SK-N-SH treated with all-trans-retinoic acid at 6 μM for 48 hours (cell line): ENCODE data around the gene STK11IP.

Source experiments
- ATAC-seq: fragments of 200-7000 bp; cut with Tn5 transposase; 3 replicates; pipeline ENCODE4 v1.9.1; 2020; ENCODE audit warnings: mild to moderate bottlenecking, moderate library complexity
- ARNTL ChIP-seq: fragments of 450-650 bp; formaldehyde crosslinking; IDR thresholded peaks from 2 replicates; pipeline ENCODE4 v1.5.0; 2020; ENCODE audit warnings: low read depth, mild to moderate bottlenecking, moderate library complexity, borderline replicate concordance
- BACH2 ChIP-seq: fragments of 250-450 bp; sonication (Bioruptor Pico); IDR thresholded peaks from 2 replicates; pipeline ENCODE4 v1.9.0; 2021; ENCODE audit warnings: mild to moderate bottlenecking, borderline replicate concordance
- CREB5 ChIP-seq: fragments of 250-450 bp; sonication (Bioruptor Pico); IDR thresholded peaks from 2 replicates; pipeline ENCODE4 v1.5.1; 2020; ENCODE audit warnings: low read depth, mild to moderate bottlenecking, moderate library complexity
- CSDC2 ChIP-seq: fragments of 250-450 bp; sonication (Bioruptor Pico); IDR thresholded peaks from 2 replicates; pipeline ENCODE4 v1.5.0; 2020; ENCODE audit warnings: mild to moderate bottlenecking, moderate library complexity
- CSRNP3 ChIP-seq: fragments of 250-450 bp; sonication (Bioruptor Pico); IDR thresholded peaks from 2 replicates; pipeline ENCODE4 v1.5.1; 2021; ENCODE audit warnings: mild to moderate bottlenecking, moderate library complexity
- ISL1 ChIP-seq: fragments of 250-450 bp; sonication (Bioruptor Pico); IDR thresholded peaks from 2 replicates; pipeline ENCODE4 v2.1.2; 2022; ENCODE audit warnings: mild to moderate bottlenecking, moderate library complexity
- OSR1 ChIP-seq: fragments of 250-450 bp; sonication (Bioruptor Pico); IDR thresholded peaks from 2 replicates; pipeline ENCODE4 v1.8.0; 2022; ENCODE audit warnings: moderate library complexity, mild to moderate bottlenecking, inconsistent platforms
- PATZ1 ChIP-seq: fragments of 250-450 bp; sonication (Bioruptor Pico); IDR thresholded peaks from 2 replicates; pipeline ENCODE4 v1.8.0; 2020; ENCODE audit warnings: mild to moderate bottlenecking, moderate library complexity, borderline replicate concordance
- POU6F1 ChIP-seq: fragments of 250-450 bp; sonication (Bioruptor Pico); IDR thresholded peaks from 2 replicates; pipeline ENCODE4 v1.8.0; 2021; ENCODE audit warnings: low read depth, mild to moderate bottlenecking, moderate library complexity, borderline replicate concordance
- PPARA ChIP-seq: fragments of 250-450 bp; sonication (Bioruptor Pico); IDR thresholded peaks from 2 replicates; pipeline ENCODE4 v1.5.0; 2020; ENCODE audit warnings: mild to moderate bottlenecking, borderline replicate concordance
- RARB ChIP-seq: fragments of 250-450 bp; sonication (Bioruptor Pico); IDR thresholded peaks from 2 replicates; pipeline ENCODE4 v1.8.0; 2021; ENCODE audit warnings: mild to moderate bottlenecking, moderate library complexity
- SNAI2 ChIP-seq: fragments of 250-450 bp; sonication (Bioruptor Pico); IDR thresholded peaks from 2 replicates; pipeline ENCODE4 v1.5.0; 2020; ENCODE audit warnings: mild to moderate bottlenecking, moderate library complexity
- TCF4 ChIP-seq: fragments of 250-450 bp; sonication (Bioruptor Pico); IDR thresholded peaks from 2 replicates; pipeline ENCODE4 v1.8.0; 2021; ENCODE audit warnings: mild to moderate bottlenecking, moderate library complexity, borderline replicate concordance
- TOX ChIP-seq: fragments of 250-450 bp; sonication (Bioruptor Pico); IDR thresholded peaks from 2 replicates; pipeline ENCODE4 v1.8.0; 2021; ENCODE audit warnings: mild to moderate bottlenecking, moderate library complexity, borderline replicate concordance
- TSHZ2 ChIP-seq: fragments of 250-450 bp; sonication (Bioruptor Pico); IDR thresholded peaks from 2 replicates; pipeline ENCODE4 v1.5.0; 2020; ENCODE audit warnings: mild to moderate bottlenecking, moderate library complexity
- ZC3H10 ChIP-seq: fragments of 250-450 bp; sonication (Bioruptor Pico); IDR thresholded peaks from 2 replicates; pipeline ENCODE4 v1.5.1; 2021; ENCODE audit warnings: mild to moderate bottlenecking, moderate library complexity
- ZFP3 ChIP-seq: fragments of 250-450 bp; sonication (Bioruptor Pico); IDR thresholded peaks from 2 replicates; pipeline ENCODE4 v1.5.0; 2020; ENCODE audit warnings: mild to moderate bottlenecking, moderate library complexity
- ZNF70 ChIP-seq: fragments of 450-650 bp; formaldehyde crosslinking; IDR thresholded peaks from 2 replicates; pipeline ENCODE4 v1.5.0; 2020; ENCODE audit warnings: mild to moderate bottlenecking, moderate library complexity
- ZNF8 ChIP-seq: fragments of 450-650 bp; formaldehyde crosslinking; IDR thresholded peaks from 2 replicates; pipeline ENCODE4 v1.5.0; 2020; ENCODE audit warnings: mild to moderate bottlenecking, moderate library complexity

The STK11IP gene

GRCh38 chr2:219626540-219626939 lies 28.9 kb downstream of the STK11IP start:
- no peak for ATAC-seq

More at GRCh38 chr2:219626540-219626939, 28.9 kb downstream of the STK11IP start:
- TF ChIP-seq SNAI2 (CRISPR knock-in tag), result no peak
- TF ChIP-seq TSHZ2 (CRISPR knock-in tag), result no peak
- TF ChIP-seq PPARA (CRISPR knock-in tag), result no peak
- TF ChIP-seq ARNTL (CRISPR knock-in tag), result no peak
- no peak for TF ChIP-seq ISL1 (CRISPR knock-in tag)
- no peak for TF ChIP-seq ZNF70
- no peak for TF ChIP-seq CREB5 (CRISPR knock-in tag)
- no peak for TF ChIP-seq CSDC2 (CRISPR knock-in tag)
- no peak for TF ChIP-seq RARB (CRISPR knock-in tag)
- TF ChIP-seq TCF4 (CRISPR knock-in tag), result no peak
- no peak for TF ChIP-seq ZC3H10
- no peak for TF ChIP-seq ZNF8 (CRISPR knock-in tag)
- TF ChIP-seq ZFP3 (CRISPR knock-in tag), result no peak
- TF ChIP-seq TOX (CRISPR knock-in tag), result no peak
- TF ChIP-seq BACH2 (CRISPR knock-in tag), result no peak
- no peak for TF ChIP-seq PATZ1 (CRISPR knock-in tag)
- TF ChIP-seq POU6F1 (CRISPR knock-in tag), result no peak
- no peak for TF ChIP-seq CSRNP3 (CRISPR knock-in tag)
- TF ChIP-seq OSR1 (CRISPR knock-in tag), result no peak
- TF ChIP-seq, all 23 proteins: peak for 0
